ENCODE results near the gene NRCAM.

- TF ChIP-seq CTCF (IDR thresholded peaks at IDR 0.05): no peak
- TF ChIP-seq POLR2A (IDR thresholded peaks at IDR 0.05): no peak
Observed at GRCh38 chr7:108332937-108333336, 123.3 kb downstream of the NRCAM start.
